PC-3 (cell line): ENCODE results near the gene PDE9A.

Experiments used
- CTCF ChIP-seq: fragments of 300-600 bp; sonication (generic); conservative IDR thresholded peaks from 2 replicates; pipeline ENCODE4 v1.5.1; 2017; ENCODE audit warnings: antibody characterized with exemption, low read depth, mild to moderate bottlenecking, low read length
- EZH2 ChIP-seq: fragments of 300-600 bp; sonication (generic); IDR thresholded peaks from one replicate; pipeline ENCODE4 v1.6.1; 2017; ENCODE audit warnings: antibody characterized with exemption, mild to moderate bottlenecking, low read length; ENCODE audit not compliant: unreplicated experiment
- EZH2phosphoT487 ChIP-seq: fragments of 300-600 bp; sonication (generic); IDR thresholded peaks from 2 replicates; pipeline ENCODE4 v1.6.1; 2018; ENCODE audit warnings: mild to moderate bottlenecking, antibody characterized with exemption, low read length, borderline replicate concordance

- no peak for TF ChIP-seq EZH2phosphoT487
- no peak for TF ChIP-seq CTCF
- TF ChIP-seq EZH2 = no peak
These were observed 41.0 kb upstream of the PDE9A start for GRCh38 chr21:42612390-42612789.
